Lung (tissue), 12 donors: ENCODE results near the gene EDN1. TPM values are rescaled to one million over a fixed set of nuclear protein-coding genes. Genes with fewer than 3 reads are reported as not detected.

Experiments used
- ATAC-seq: fragments of 200-7000 bp; cut with Tn5 transposase; one replicate; pipeline ENCODE4 v1.9.1; 2020; ENCODE audit warnings: moderate number of reproducible peaks; ENCODE audit not compliant: insufficient read depth, low FRiP score
- DNase-seq, 3 donors: peaks; one replicate each; pipeline ENCODE4 v3.0.0-alpha.2; 2013 to 2017
- H3K27ac ChIP-seq, 2 donors: one replicate each; pipeline ENCODE4 v1.5.1; 2013; ENCODE audit warnings: mild to moderate bottlenecking in 2 of 2, moderate library complexity in 2 of 2, control low read depth in 1 of 2, inconsistent platforms in 1 of 2, low read depth in 1 of 2, low read length in 1 of 2
- H3K27me3 ChIP-seq, 3 donors: one replicate each; pipeline ENCODE4 v1.5.1; 2013; ENCODE audit warnings: low read length in 2 of 3; ENCODE audit not compliant: control insufficient read depth in 3 of 3, insufficient read depth in 3 of 3
- H3K36me3 ChIP-seq, 4 donors: one replicate each; pipeline ENCODE4 v1.5.1; 2013; ENCODE audit warnings: low read length in 4 of 4, mild to moderate bottlenecking in 1 of 4, moderate library complexity in 1 of 4; ENCODE audit not compliant: control insufficient read depth in 4 of 4, insufficient read depth in 4 of 4
- H3K4me1 ChIP-seq, 5 donors: one replicate each; pipeline ENCODE4 v1.5.1; 2013; ENCODE audit warnings: low read length in 5 of 5, mild to moderate bottlenecking in 2 of 5, moderate library complexity in 1 of 5; ENCODE audit not compliant: control insufficient read depth in 5 of 5, insufficient read depth in 5 of 5
- H3K4me3 ChIP-seq: one replicate; pipeline ENCODE4 v1.5.1; 2013; ENCODE audit warnings: mild to moderate bottlenecking, control low read depth, moderate library complexity
- H3K9ac ChIP-seq, 2 donors: one replicate each; pipeline ENCODE4 v1.5.1; 2013; ENCODE audit warnings: low read length in 2 of 2, control low read depth in 1 of 2; ENCODE audit not compliant: insufficient read depth in 1 of 2
- H3K9me3 ChIP-seq, 4 donors: one replicate each; pipeline ENCODE4 v1.5.1; 2013; ENCODE audit warnings: low read length in 3 of 4, mild to moderate bottlenecking in 1 of 4, moderate library complexity in 1 of 4; ENCODE audit not compliant: control insufficient read depth in 4 of 4, insufficient read depth in 3 of 4
- CTCF ChIP-seq: IDR thresholded peaks from 2 replicates; pipeline ENCODE4 v1.5.1; 2012; ENCODE audit warnings: mild to moderate bottlenecking; ENCODE audit errors: control extremely low read depth, extremely low read depth
- WGBS, 2 donors: extraction: QIAGEN DNeasy Blood & Tissue Kit; methylation state at CpG; one replicate each; pipeline ENCODE4 v1.1.7; 2013; 5-methylcytosine and 5-hydroxymethylcytosine counted together
- polyA plus RNA-seq, 2 donors: library from polyadenylated mRNA; stranded (reverse); fragments of 200-250 nt; gene quantifications; one replicate each; pipeline ENCODE4 v1.2.1, GENCODE V29; 2013
- total RNA-seq, 2 donors: library from RNA; depleted of rRNA in 1 of 2; stranded (reverse); fragments of >200 nt in 1 of 2; gene quantifications; one replicate each; pipeline ENCODE4 v1.2.1, GENCODE V29; 2014 to 2021
- donor health status: control.
- donor health status: control.
- donor health status: Bipolar disorder and iron deficiency.
- donor health status: healthy.
- donor health status: DM: yes; HTN: yes; CAD: no.

The EDN1 gene
- total and polyA plus RNA-seq, 4 donors, result 18.4 to 112 (median 40.3) TPM

GRCh38 chr6:12294851-12295536, 4.8 kb downstream of the EDN1 start:
- H3K36me3 ChIP-seq, result no peaks in the 10 kb centered on the region
- H3K9me3 ChIP-seq, result no peaks in the 10 kb centered on the region
- peaks cover 0 to 22% (median 6%) of the 10 kb centered on the region in 3 donors for H3K27me3 ChIP-seq
- no peak for DNase-seq
- TF ChIP-seq CTCF, result no peak
- H3K9ac ChIP-seq, result no peak overlapping the region
- no peak overlapping the region for H3K4me3 ChIP-seq
- H3K4me1 ChIP-seq, result peaks cover 0 to 9% (median 1%) of the 10 kb centered on the region in 5 donors
- ATAC-seq, result no peak
- H3K27ac ChIP-seq, result peak overlapping the region in 1 of 2 donors; percentile 53
- WGBS, 2 donors, result 66 to 81% methylated on average over 3 of the region's 3 CpGs

GRCh38 chr6:12295558-12296254, 5.5 kb downstream of the EDN1 start:
- Histone ChIP-seq H3K27me3 (peaks cover 0 to 22% (median 6%) of the 10 kb centered on the region in 3 donors), H3K36me3 (no peaks in the 10 kb centered on the region), H3K4me3 (no peak overlapping the region), H3K9me3 (peaks cover 0 to 2% (median 0%) of the 10 kb centered on the region in 4 donors), H3K4me1 (peaks cover 0 to 9% (median 1%) of the 10 kb centered on the region in 5 donors), H3K9ac (no peak overlapping the region), H3K27ac (peak overlapping the region in 1 of 2 donors; percentile 35)
- 63 to 82% methylated on average over 14 of the region's 14 CpGs for WGBS, 2 donors
- no peak for ATAC-seq
- no peak for TF ChIP-seq CTCF
- no peak for DNase-seq

- H3K27me3 ChIP-seq, result peaks cover 0 to 21% (median 6%) of the 10 kb centered on the region in 3 donors
- peaks cover 0 to 6% (median 0%) of the 10 kb centered on the region in 5 donors for H3K4me1 ChIP-seq
- no peak overlapping the region for H3K9ac ChIP-seq
- no peak for DNase-seq
- WGBS, 2 donors, result 43 to 59% methylated on average over 5 of the region's 5 CpGs
- H3K9me3 ChIP-seq, result peaks cover 0 to 2% (median 0%) of the 10 kb centered on the region in 4 donors
- peak overlapping the region in 1 of 2 donors; percentile 35 for H3K27ac ChIP-seq
- no peak for TF ChIP-seq CTCF
- no peaks in the 10 kb centered on the region for H3K36me3 ChIP-seq
- no peak overlapping the region for H3K4me3 ChIP-seq
- ATAC-seq, result no peak
These were observed 6.1 kb downstream of the EDN1 start for GRCh38 chr6:12296255-12296573.
